B cell (primary cell): ENCODE data around the gene PGBD5.

Source experiments
- CTCF ChIP-seq: fragments of 200-600 bp; IDR thresholded peaks from one replicate; pipeline ENCODE4 v1.8.0; 2022; ENCODE audit warnings: antibody characterized with exemption, mild to moderate bottlenecking
- EZH2 ChIP-seq: IDR thresholded peaks from 2 replicates; pipeline ENCODE4 v1.6.1; 2012; ENCODE audit warnings: borderline replicate concordance, low read depth, mild to moderate bottlenecking, moderate library complexity, low read length; ENCODE audit not compliant: insufficient read depth, poor library complexity, severe bottlenecking

GRCh38 chr1:230390371-230390770 lies 35.8 kb downstream of the PGBD5 start:
- TF ChIP-seq CTCF (no peak), EZH2 (no peak)
